22Rv1 (cell line): Measurements from ENCODE around the gene PIANP.
A peak's percentile ranks its signal among the peaks of the same experiment; 100 is the strongest.

Experiments used
- H3K27ac ChIP-seq: fragments of 450-650 bp; 2 replicates; pipeline ENCODE4 v1.5.1; 2017
- ZFX ChIP-seq: fragments of 450-650 bp; IDR thresholded peaks from 2 replicates; pipeline ENCODE4 v1.6.1; 2017; ENCODE audit warnings: antibody characterized with exemption, borderline replicate concordance
- TF ChIP-seq, protein P1 (sequence below): fragments of 450-650 bp; IDR thresholded peaks from 2 replicates; pipeline ENCODE4 v1.5.1; 2017; ENCODE audit warnings: mild to moderate bottlenecking

The PIANP gene

DNA sequence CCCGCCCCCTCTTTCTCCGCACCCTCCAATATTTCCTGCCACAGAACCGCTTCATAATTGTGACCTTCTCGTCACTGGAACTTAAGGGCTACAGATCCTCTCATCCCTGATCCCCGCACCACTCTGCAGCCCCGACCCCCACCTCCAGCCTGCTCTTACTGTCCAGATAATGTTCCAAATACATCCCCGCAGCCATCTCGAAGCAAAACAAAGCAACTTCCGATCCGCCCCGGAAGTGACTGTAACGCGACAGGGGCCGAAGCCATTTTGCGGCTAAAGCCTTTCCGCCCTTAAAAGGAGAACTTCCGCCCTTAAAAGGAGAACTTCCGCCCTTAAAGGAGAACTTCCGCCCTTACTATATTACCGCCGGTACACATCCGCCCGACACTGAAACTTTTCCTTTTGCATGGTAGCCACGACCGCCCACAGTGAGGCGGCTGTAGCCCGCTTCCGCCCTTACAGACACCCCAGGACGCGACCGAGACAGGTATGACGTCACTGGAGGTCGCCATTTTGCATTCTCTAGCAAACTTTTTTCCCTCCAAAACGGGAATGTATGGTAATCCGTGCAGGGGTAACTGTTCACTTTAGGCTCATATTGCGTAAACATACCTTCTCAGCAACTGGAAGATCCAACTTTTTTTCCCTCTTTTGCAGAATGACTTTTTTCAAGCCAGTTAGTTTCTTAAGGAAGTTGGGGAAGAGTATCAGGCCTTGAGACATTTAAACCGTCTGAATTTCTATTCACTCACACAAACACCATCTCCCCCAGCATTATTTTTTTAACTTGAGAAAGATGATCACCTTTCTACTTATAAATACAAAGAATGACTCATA is 37.5 kb downstream of the PIANP start, which contains the start of gene ING4:
TSS of gene ING4 (minus strand) at position 214 of the 837 bp plus-strand sequence. CDS start at position 196, 18 bp downstream.
- TF ChIP-seq, protein P1, sequence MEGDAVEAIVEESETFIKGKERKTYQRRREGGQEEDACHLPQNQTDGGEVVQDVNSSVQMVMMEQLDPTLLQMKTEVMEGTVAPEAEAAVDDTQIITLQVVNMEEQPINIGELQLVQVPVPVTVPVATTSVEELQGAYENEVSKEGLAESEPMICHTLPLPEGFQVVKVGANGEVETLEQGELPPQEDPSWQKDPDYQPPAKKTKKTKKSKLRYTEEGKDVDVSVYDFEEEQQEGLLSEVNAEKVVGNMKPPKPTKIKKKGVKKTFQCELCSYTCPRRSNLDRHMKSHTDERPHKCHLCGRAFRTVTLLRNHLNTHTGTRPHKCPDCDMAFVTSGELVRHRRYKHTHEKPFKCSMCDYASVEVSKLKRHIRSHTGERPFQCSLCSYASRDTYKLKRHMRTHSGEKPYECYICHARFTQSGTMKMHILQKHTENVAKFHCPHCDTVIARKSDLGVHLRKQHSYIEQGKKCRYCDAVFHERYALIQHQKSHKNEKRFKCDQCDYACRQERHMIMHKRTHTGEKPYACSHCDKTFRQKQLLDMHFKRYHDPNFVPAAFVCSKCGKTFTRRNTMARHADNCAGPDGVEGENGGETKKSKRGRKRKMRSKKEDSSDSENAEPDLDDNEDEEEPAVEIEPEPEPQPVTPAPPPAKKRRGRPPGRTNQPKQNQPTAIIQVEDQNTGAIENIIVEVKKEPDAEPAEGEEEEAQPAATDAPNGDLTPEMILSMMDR = no peak
- no peak for TF ChIP-seq ZFX
- peak within 1 kb of the TSS; percentile 82 for H3K27ac ChIP-seq

DNA sequence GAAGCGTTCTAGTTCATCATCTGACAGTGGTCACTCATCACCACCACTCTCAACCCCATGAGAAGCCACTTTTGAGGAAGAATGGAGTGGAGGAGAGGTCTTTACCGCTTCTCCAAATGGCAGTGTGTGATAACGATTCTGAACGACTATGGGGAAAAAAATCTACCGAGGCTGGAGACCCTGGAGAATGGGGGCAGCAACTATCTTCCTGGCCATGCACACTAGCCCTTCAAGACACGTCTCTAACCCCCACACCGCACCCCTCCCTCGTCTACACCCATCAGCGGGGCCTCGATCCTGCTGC is 38.1 kb downstream of the PIANP start:
- H3K27ac ChIP-seq = peak overlapping the region; percentile 82
- TF ChIP-seq ZFX = no peak
- TF ChIP-seq, protein P1 = no peak

DNA sequence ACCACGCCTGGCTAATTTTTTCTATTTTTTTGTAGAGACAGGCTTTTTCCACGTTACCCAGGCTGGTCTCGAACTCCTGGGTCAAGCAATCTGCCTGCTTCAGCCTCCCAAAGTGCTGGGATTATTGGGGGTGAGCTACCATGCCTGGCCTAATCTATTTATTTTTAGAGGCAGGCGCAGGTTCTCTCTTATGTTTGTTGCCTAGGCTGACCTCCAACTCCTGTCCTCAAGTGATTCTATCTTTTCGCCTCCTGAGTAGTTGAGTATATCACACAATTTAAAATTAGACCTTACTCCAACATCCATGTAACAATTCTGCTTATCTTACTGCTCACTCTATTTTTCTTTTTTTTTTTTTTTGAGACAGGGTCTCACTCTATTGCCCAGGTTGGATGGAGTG is 46.6 kb downstream of the PIANP start:
- H3K27ac ChIP-seq = no peak overlapping the region
- no peak for TF ChIP-seq ZFX

- no peak overlapping the region for H3K27ac ChIP-seq
These were observed 47.3 kb downstream of the PIANP start for GRCh38 chr12:6653342-6653741.

DNA sequence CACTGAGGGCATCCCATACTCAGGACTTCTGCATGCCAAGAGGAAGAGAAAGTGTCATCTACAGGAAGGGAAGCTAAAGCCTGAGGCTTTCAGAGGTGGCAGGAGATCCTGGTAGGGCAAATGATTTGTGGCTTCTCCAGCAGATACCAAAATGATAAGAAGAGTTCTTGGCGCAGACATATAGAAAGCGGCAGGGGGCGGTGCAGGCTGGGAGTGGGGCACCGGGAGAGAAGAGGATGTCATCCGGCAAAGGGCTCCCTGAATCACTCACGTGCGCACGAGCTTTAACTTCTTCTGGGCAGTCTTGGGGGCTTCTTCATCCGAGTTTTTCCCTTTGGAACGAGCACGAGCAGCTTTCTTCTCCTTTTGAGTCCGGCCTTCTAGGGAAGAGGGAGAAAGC is 48.2 kb downstream of the PIANP start:
- TF ChIP-seq, protein P1 = no peak
- no peak for TF ChIP-seq ZFX
- no peak overlapping the region for H3K27ac ChIP-seq

More at GRCh38 chr12:6653342-6653741, 47.3 kb downstream of the PIANP start:
- TF ChIP-seq, protein P1 = no peak
- TF ChIP-seq ZFX = no peak

DNA sequence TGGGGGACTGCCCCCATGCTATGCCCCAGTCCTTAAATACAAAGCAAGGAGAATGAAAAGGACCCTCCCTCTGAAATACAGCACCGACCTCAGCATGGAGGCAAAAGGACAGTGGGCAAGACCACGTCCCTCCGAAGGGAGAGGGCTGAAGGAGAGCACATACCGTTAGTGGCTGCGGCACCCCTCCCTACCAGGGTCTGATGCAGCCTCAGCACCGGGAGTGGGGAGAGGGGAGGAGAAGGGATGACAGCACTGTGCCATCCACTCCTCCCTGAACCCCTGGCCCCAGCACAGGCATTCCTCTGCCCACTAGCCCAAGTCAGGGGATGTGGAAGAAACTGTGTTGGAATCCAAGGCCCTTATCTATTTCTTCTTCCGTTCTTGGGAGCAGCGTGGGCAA is 49.8 kb downstream of the PIANP start:
- no peak overlapping the region for H3K27ac ChIP-seq
- no peak for TF ChIP-seq ZFX
- TF ChIP-seq, protein P1 = no peak

GRCh38 chr12:6647083-6647604 is 53.5 kb downstream of the PIANP start, which contains the start of gene ACRBP:
ACRBP (minus strand) TSS chr12:6647432; CDS start chr12:6647366, 66 bp downstream.
- H3K27ac ChIP-seq = peak within 1 kb of the TSS; percentile 63
- TF ChIP-seq, protein P1 = no peak
- TF ChIP-seq ZFX = no peak
